ENCODE measurements around the gene PLPP1.

The PLPP1 gene

GRCh38 chr5:55534436-55535198 is at the start of gene PLPP1:
TSS of gene PLPP1 (minus strand) at chr5:55534964. CDS start at chr5:55534629, 335 bp downstream.
- no peak for TF ChIP-seq CTCF (IDR thresholded peaks at IDR 0.05)
- Histone ChIP-seq H3K4me3 (ENCODE audit: low read depth in 1 of 2, low read length in 1 of 2) (peak within 1 kb of the TSS; percentile 60 to 74), H3K4me1 (ENCODE audit: control insufficient read depth in 1 of 2, insufficient read depth in 1 of 2, low read depth in 1 of 2, low read length in 1 of 2) (peaks cover 14 to 18% of the 10 kb centered on the region in 2 experiments), H3K36me3 (no peaks in the 10 kb centered on the region), H3K27ac (no peak within 1 kb of the TSS), H3K9me3 (no peaks in the 10 kb centered on the region), H3K27me3 (peaks cover 86% of the 10 kb centered on the region)

GRCh38 chr5:55583578-55583977 is 48.8 kb upstream of the PLPP1 start:
- Histone ChIP-seq H3K27ac (no peak overlapping the region), H3K4me3 (ENCODE audit: low read depth in 1 of 2, low read length in 1 of 2) (no peak overlapping the region), H3K4me1 (ENCODE audit: control insufficient read depth in 1 of 2, insufficient read depth in 1 of 2, low read depth in 1 of 2, low read length in 1 of 2) (no peaks in the 10 kb centered on the region), H3K27me3 (peaks cover 5% of the 10 kb centered on the region), H3K36me3 (no peaks in the 10 kb centered on the region), H3K9me3 (no peaks in the 10 kb centered on the region)
- TF ChIP-seq CTCF (IDR thresholded peaks at IDR 0.05), result no peak

GRCh38 chr5:55582256-55582655 is 47.5 kb upstream of the PLPP1 start:
- H3K36me3 ChIP-seq, result no peaks in the 10 kb centered on the region
- H3K27ac ChIP-seq, result no peak overlapping the region
- H3K4me3 ChIP-seq (ENCODE audit: low read depth in 1 of 2, low read length in 1 of 2), result no peak overlapping the region

GRCh38 chr5:55580042-55580441 is 45.3 kb upstream of the PLPP1 start:
- H3K4me1 ChIP-seq (ENCODE audit: control insufficient read depth in 1 of 2, insufficient read depth in 1 of 2, low read depth in 1 of 2, low read length in 1 of 2), result peaks cover 10 to 15% of the 10 kb centered on the region in 2 experiments
- no peaks in the 10 kb centered on the region for H3K9me3 ChIP-seq
- H3K36me3 ChIP-seq, result no peaks in the 10 kb centered on the region
- no peak overlapping the region for H3K27ac ChIP-seq
- H3K27me3 ChIP-seq, result peaks cover 23% of the 10 kb centered on the region
- H3K4me3 ChIP-seq (ENCODE audit: low read depth in 1 of 2, low read length in 1 of 2), result no peak overlapping the region
- no peak for TF ChIP-seq CTCF (IDR thresholded peaks at IDR 0.05)

More at GRCh38 chr5:55582256-55582655, 47.5 kb upstream of the PLPP1 start:
- Histone ChIP-seq H3K27me3 (peaks cover 19% of the 10 kb centered on the region), H3K4me1 (ENCODE audit: control insufficient read depth in 1 of 2, insufficient read depth in 1 of 2, low read depth in 1 of 2, low read length in 1 of 2) (no peaks in the 10 kb centered on the region), H3K9me3 (no peaks in the 10 kb centered on the region)
- TF ChIP-seq CTCF (IDR thresholded peaks at IDR 0.05), result no peak

- Histone ChIP-seq H3K27ac (no peak overlapping the region), H3K36me3 (no peaks in the 10 kb centered on the region), H3K9me3 (no peaks in the 10 kb centered on the region), H3K4me3 (ENCODE audit: low read depth in 1 of 2, low read length in 1 of 2) (no peak overlapping the region), H3K4me1 (ENCODE audit: control insufficient read depth in 1 of 2, insufficient read depth in 1 of 2, low read depth in 1 of 2, low read length in 1 of 2) (peaks cover 10 to 15% of the 10 kb centered on the region in 2 experiments), H3K27me3 (peaks cover 23% of the 10 kb centered on the region)
- no peak for TF ChIP-seq CTCF (IDR thresholded peaks at IDR 0.05)
Observed at GRCh38 chr5:55578771-55579170, 44.0 kb upstream of the PLPP1 start.
